Amygdala (tissue), 56 donors: Measurements from ENCODE around the gene ASXL1.

ENCODE experiments used
- DNase-seq, 56 donors: peaks; one replicate each; lab custom pipeline; 2025; lab: John Stamatoyannopoulos, UW

ASXL1 gene

GRCh38 chr20:32484958-32485769, 127.0 kb downstream of the ASXL1 start:
- peak in 47 of 56 donors; percentile 21 to 93 (median 68) for DNase-seq

- no peak for DNase-seq
Measured at GRCh38 chr20:32485770-32486478, 127.8 kb downstream of the ASXL1 start.

GRCh38 chr20:32487381-32487780, 129.2 kb downstream of the ASXL1 start:
- no peak for DNase-seq

GRCh38 chr20:32488066-32488838, 130.1 kb downstream of the ASXL1 start:
- DNase-seq, result no peak
